ENCODE results near the gene SEC14L6. TPM values are rescaled to one million over a fixed set of nuclear protein-coding genes. Genes with fewer than 3 reads are reported as not detected.

Gene SEC14L6
- total RNA-seq, 1 donor from 2014 or later, result not detected

DNA sequence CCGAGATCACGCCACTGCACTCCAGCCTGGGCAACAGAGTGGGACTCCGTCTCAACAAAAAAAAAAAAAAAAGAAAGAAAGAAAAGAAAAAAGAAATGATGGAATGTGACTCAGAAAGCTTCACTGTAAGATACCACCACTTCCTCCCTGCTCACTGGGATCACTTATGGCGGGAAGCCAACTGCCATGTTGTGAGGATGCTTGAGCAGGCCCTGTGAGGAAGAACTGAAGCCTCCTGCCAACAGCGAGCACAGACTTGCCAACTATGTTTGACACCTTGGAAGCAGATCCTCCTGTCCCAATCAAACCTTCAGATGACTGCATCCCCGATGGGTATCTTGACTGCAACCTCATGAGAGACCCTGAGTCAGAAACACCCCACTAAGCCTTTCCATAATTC lies 8.3 kb downstream of the SEC14L6 start:
- Histone ChIP-seq H3K36me3 (ENCODE audit: control insufficient read depth in 3 of 3, insufficient read depth in 3 of 3, low read length in 3 of 3) (no peaks in the 10 kb centered on the region), H3K9me3 (ENCODE audit: control insufficient read depth in 3 of 3, low read length in 3 of 3) (no peaks in the 10 kb centered on the region), H3K4me1 (ENCODE audit: control insufficient read depth in 3 of 3, insufficient read depth in 3 of 3, low read length in 3 of 3) (peaks cover 0 to 3% (median 0%) of the 10 kb centered on the region in 3 donors), H3K27me3 (ENCODE audit: control insufficient read depth in 3 of 3, insufficient read depth in 3 of 3, low read length in 3 of 3) (peaks cover 11 to 13% (median 11%) of the 10 kb centered on the region in 3 donors), H3K9ac (ENCODE audit: low read depth in 1 of 3, low read length in 3 of 3) (no peak overlapping the region), H3K4me3 (ENCODE audit: low read length in 3 of 3) (no peak overlapping the region), H3K27ac (ENCODE audit: low read depth, low read length) (no peak overlapping the region)

DNA sequence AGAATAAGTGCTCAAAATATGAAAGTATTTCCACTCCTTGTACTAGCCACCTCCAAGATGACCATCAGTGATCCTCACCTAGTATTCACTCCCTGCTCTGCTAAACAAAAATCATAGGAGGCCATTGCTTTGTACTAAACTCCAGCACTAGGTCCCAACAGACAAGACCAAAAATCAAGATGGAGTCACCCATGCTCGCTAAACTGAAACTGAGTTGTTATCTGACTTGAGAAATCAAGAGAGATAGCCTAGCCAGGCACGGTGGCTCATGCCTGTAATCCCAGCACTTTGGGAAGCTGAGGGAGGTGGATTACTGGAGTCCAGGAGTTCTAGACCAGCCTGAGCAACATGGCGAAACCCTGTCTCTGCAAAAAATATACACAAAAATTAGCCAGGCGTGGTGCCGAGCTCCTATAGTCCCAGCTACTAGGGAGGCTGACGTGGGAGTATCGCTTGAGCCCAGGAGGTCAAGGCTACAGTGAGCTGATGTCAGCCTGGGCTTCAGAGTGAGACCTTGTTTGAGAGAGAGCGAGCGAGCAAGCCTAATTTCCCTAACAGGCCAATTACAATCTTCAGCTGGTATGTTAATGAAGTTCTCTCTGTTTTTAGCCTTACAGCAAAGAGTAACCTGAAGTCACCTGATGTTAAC lies 9.3 kb downstream of the SEC14L6 start:
- Histone ChIP-seq H3K27me3 (ENCODE audit: control insufficient read depth in 3 of 3, insufficient read depth in 3 of 3, low read length in 3 of 3) (peaks cover under 1 to 6% (median 4%) of the 10 kb centered on the region in 3 donors), H3K9me3 (ENCODE audit: control insufficient read depth in 3 of 3, low read length in 3 of 3) (no peaks in the 10 kb centered on the region), H3K27ac (ENCODE audit: low read depth, low read length) (no peak overlapping the region), H3K4me1 (ENCODE audit: control insufficient read depth in 3 of 3, insufficient read depth in 3 of 3, low read length in 3 of 3) (peaks cover 0 to 3% (median 0%) of the 10 kb centered on the region in 3 donors), H3K4me3 (ENCODE audit: low read length in 3 of 3) (no peak overlapping the region), H3K9ac (ENCODE audit: low read depth in 1 of 3, low read length in 3 of 3) (no peak overlapping the region), H3K36me3 (ENCODE audit: control insufficient read depth in 3 of 3, insufficient read depth in 3 of 3, low read length in 3 of 3) (no peaks in the 10 kb centered on the region)

DNA sequence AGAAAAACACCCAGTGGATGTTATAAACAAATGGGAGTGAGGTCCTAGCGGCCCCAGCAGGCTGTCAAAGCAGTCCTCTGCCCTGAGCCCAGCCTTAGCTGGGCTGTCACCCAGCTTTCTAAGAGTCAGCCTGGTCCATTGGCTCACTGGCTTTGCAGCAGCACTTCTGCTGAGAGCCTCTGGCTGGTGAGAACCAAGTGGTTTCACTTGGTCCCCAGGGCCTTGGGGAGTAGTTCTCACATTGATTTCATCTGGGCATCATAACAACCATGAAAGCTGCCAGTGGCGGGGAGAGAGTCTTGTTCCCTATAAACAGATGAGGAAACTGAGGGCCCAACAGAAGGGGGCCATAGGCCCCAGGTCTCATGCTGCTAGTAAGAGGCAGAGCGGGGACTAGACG lies 11.4 kb downstream of the SEC14L6 start:
- Histone ChIP-seq H3K4me1 (ENCODE audit: control insufficient read depth in 3 of 3, insufficient read depth in 3 of 3, low read length in 3 of 3) (no peaks in the 10 kb centered on the region), H3K9ac (ENCODE audit: low read depth in 1 of 3, low read length in 3 of 3) (no peak overlapping the region), H3K36me3 (ENCODE audit: control insufficient read depth in 3 of 3, insufficient read depth in 3 of 3, low read length in 3 of 3) (no peaks in the 10 kb centered on the region), H3K9me3 (ENCODE audit: control insufficient read depth in 3 of 3, low read length in 3 of 3) (no peaks in the 10 kb centered on the region), H3K27me3 (ENCODE audit: control insufficient read depth in 3 of 3, insufficient read depth in 3 of 3, low read length in 3 of 3) (no peaks in the 10 kb centered on the region), H3K27ac (ENCODE audit: low read depth, low read length) (no peak overlapping the region), H3K4me3 (ENCODE audit: low read length in 3 of 3) (no peak overlapping the region)

DNA sequence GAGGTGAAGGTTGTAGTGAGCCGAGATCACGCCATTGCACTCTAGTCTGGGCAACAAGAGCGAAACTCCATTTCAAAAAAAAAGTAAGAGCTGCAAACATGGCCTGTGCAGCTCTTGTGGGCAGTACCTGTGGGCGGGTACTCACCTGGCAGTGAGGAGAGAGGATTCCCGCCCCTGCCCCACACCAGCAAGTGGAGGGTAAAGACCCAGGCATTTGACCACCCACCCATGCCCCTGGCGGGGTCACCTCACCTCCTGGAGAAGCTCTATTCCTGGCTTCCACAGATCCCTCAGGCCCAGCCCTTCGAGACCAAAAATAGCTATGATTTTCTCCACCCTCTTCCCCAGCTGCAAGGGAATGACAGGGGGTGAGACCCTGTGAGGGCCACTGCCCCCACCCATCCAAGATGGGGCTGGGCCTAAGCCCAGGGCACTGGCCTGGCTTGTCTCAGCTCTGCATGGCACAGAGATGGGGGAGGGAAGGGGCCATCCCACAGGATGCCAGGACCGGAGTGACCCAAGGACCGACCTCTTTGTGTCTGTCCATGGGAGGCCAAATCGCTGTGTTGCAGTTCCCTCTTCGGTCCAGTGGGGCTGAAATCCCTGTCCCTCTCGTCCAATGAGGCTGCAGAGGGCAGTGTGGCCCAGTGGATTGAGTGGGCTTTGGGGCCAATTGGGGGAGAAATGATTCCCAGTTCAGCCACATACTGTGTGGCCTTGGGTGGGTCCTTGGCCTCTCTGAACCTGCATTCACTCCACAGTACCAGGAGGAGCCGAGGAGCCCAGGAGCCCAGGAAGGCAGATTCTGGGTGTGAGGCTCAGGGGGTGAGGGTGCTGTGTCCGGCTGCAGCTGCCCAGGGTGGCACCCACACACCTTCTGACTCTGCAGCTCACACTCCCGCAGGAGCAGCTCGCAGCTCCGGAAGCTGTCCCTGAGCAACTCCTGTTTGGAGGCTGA lies 14.6 kb downstream of the SEC14L6 start:
- no peaks in the 10 kb centered on the region for H3K27me3 ChIP-seq (ENCODE audit: control insufficient read depth in 3 of 3, insufficient read depth in 3 of 3, low read length in 3 of 3)
- no peak overlapping the region for H3K27ac ChIP-seq (ENCODE audit: low read depth, low read length)

DNA sequence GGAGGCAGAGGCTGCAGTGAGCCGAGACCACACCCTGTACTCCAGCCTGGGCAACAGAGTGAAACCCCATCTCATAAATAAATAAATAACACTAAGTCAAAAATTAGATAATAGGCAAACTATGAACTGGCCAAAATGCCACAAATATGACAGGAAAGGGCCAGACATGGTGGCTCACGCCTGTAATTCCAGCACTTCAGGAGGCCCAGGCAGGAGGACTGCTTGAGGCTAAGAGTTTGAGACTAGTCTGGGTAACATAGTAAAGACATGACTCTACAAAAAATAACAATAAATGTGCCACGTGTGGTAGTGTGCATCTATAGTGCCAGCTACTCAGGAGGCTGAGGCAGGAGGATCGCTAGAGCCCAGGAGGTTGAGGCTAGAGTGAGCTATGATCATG lies 19.9 kb downstream of the SEC14L6 start:
- no peak overlapping the region for H3K4me3 ChIP-seq (ENCODE audit: low read length in 3 of 3)
- no peak overlapping the region for H3K27ac ChIP-seq (ENCODE audit: low read depth, low read length)
- H3K9me3 ChIP-seq (ENCODE audit: control insufficient read depth in 3 of 3, low read length in 3 of 3), result no peaks in the 10 kb centered on the region
- H3K4me1 ChIP-seq (ENCODE audit: control insufficient read depth in 3 of 3, insufficient read depth in 3 of 3, low read length in 3 of 3), result no peaks in the 10 kb centered on the region
- H3K9ac ChIP-seq (ENCODE audit: low read depth in 1 of 3, low read length in 3 of 3), result no peak overlapping the region
- no peaks in the 10 kb centered on the region for H3K36me3 ChIP-seq (ENCODE audit: control insufficient read depth in 3 of 3, insufficient read depth in 3 of 3, low read length in 3 of 3)
- H3K27me3 ChIP-seq (ENCODE audit: control insufficient read depth in 3 of 3, insufficient read depth in 3 of 3, low read length in 3 of 3), result peaks cover 0 to 4% (median 3%) of the 10 kb centered on the region in 3 donors

More for the DNA sequence above, 14.6 kb downstream of the SEC14L6 start:
- H3K4me3 ChIP-seq (ENCODE audit: low read length in 3 of 3), result no peak overlapping the region
- no peaks in the 10 kb centered on the region for H3K36me3 ChIP-seq (ENCODE audit: control insufficient read depth in 3 of 3, insufficient read depth in 3 of 3, low read length in 3 of 3)
- H3K4me1 ChIP-seq (ENCODE audit: control insufficient read depth in 3 of 3, insufficient read depth in 3 of 3, low read length in 3 of 3), result no peaks in the 10 kb centered on the region
- H3K9ac ChIP-seq (ENCODE audit: low read depth in 1 of 3, low read length in 3 of 3), result no peak overlapping the region
- H3K9me3 ChIP-seq (ENCODE audit: control insufficient read depth in 3 of 3, low read length in 3 of 3), result no peaks in the 10 kb centered on the region

DNA sequence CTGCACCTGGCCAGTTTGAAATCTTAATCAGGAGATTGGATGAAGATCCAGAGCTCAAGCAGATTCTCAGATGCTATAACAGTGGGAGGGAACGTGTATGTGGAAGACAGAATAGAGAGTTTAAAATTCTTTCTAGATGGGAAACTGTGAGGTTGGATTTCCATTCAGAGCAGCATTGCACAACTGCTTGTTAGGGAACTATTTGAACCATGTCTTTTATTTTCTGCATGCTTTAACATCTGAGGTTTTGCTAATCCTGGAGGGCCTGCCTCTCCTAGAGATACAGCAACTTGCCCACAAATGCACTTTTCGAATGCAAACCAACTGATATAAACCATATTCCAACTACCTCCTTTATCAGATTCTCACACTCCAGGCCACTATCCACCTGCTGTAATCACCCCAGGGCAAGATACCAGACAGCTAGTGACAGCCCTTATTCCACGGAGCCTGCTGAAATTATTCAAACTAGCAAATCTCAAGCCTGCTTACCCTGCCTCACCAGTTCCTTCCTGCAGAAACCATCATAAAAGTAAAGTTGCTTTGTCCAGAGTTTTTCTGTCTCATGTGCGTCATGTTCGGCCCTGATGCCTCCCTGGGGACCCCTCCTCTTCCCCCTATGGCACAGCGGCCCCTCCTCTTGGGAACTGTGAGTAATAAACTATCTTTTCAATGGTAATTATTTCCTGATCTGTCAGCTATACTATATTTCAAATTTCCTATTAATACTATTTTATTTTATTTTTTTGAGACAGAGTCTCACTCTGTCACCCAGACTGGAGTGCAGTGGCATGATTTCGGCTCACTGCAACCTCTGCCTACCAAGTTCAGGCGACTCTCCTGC lies 22.7 kb downstream of the SEC14L6 start:
- H3K9me3 ChIP-seq (ENCODE audit: control insufficient read depth in 3 of 3, low read length in 3 of 3), result no peaks in the 10 kb centered on the region
- H3K4me3 ChIP-seq (ENCODE audit: low read length in 3 of 3), result no peak overlapping the region
- H3K36me3 ChIP-seq (ENCODE audit: control insufficient read depth in 3 of 3, insufficient read depth in 3 of 3, low read length in 3 of 3), result no peaks in the 10 kb centered on the region
- no peak overlapping the region for H3K27ac ChIP-seq (ENCODE audit: low read depth, low read length)
- H3K4me1 ChIP-seq (ENCODE audit: control insufficient read depth in 3 of 3, insufficient read depth in 3 of 3, low read length in 3 of 3), result no peaks in the 10 kb centered on the region
- peaks cover 3 to 15% (median 4%) of the 10 kb centered on the region in 3 donors for H3K27me3 ChIP-seq (ENCODE audit: control insufficient read depth in 3 of 3, insufficient read depth in 3 of 3, low read length in 3 of 3)
- H3K9ac ChIP-seq (ENCODE audit: low read depth in 1 of 3, low read length in 3 of 3), result no peak overlapping the region

DNA sequence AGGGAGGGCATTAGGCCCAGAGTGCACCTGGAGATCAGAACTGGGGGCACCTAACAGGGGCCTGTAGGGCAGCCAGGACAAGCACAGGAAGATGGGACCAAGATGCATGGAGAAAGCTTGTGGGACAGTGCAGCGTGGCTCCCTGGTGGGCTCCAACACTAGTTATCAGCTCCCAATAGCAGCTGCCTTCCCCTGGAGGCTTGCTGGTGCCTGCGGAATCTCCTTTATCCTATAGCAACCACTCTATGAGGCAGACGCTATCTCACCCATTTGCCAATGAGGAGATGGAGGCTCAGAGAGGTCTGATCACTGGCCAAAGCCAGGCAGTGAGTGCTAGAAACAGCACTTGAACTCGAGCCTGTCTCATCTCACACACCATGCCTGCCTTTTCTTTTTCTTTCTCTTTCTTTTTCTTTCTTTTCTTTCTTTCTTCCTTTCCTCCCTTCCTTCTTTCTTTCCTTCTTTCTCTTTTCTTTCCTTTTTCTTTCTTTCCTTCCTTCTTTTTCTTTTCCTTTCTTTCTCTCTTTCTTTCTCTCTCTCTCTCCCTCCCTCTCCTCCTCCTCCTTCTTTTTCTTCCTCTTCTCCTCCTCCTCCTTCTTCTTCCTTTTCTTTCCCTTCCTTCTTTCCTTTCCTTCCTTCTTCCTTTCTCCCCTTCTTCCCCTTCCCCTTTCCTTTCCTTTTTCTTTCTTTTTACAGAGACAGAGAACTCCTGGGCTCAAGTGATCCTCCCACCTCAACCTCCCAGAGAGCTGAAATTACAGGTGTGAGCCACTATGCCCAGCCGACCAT lies 25.0 kb downstream of the SEC14L6 start:
- Histone ChIP-seq H3K9me3 (ENCODE audit: control insufficient read depth in 3 of 3, low read length in 3 of 3) (no peaks in the 10 kb centered on the region), H3K36me3 (ENCODE audit: control insufficient read depth in 3 of 3, insufficient read depth in 3 of 3, low read length in 3 of 3) (no peaks in the 10 kb centered on the region), H3K27me3 (ENCODE audit: control insufficient read depth in 3 of 3, insufficient read depth in 3 of 3, low read length in 3 of 3) (peaks cover under 1 to 15% (median 4%) of the 10 kb centered on the region in 3 donors), H3K4me1 (ENCODE audit: control insufficient read depth in 3 of 3, insufficient read depth in 3 of 3, low read length in 3 of 3) (no peaks in the 10 kb centered on the region), H3K4me3 (ENCODE audit: low read length in 3 of 3) (no peak overlapping the region), H3K9ac (ENCODE audit: low read depth in 1 of 3, low read length in 3 of 3) (no peak overlapping the region), H3K27ac (ENCODE audit: low read depth, low read length) (no peak overlapping the region)

DNA sequence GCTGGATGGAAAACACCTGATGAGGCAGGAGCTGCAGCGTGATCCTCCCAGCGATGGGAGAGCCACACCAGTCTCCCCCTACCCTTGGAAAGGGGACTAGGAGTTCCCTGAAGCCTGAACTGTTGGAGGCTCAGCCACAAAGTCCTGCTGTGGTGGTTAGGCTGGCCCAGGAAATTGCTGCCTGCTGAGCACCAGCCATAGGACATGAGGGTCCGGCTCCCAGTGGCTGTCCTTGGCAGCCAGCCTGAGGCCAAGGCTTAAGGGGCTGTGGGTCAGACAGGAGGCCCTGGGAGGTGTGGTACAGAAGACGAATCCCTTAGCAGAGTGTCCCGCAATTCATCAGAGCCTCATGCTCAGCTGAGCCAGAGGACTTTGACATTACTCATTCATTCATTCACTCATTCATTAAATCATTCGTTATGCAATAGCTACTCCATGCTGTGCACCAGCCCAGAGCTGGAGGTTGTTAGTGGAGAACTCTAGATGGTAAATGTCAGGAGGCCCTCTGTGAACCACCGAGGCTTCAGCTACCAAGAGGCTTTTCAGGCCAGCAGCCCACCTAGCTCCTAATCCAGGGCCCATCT lies 26.6 kb downstream of the SEC14L6 start:
- H3K36me3 ChIP-seq (ENCODE audit: control insufficient read depth in 3 of 3, insufficient read depth in 3 of 3, low read length in 3 of 3), result no peaks in the 10 kb centered on the region
- H3K27me3 ChIP-seq (ENCODE audit: control insufficient read depth in 3 of 3, insufficient read depth in 3 of 3, low read length in 3 of 3), result peaks cover 0 to 15% (median 4%) of the 10 kb centered on the region in 3 donors
- no peak overlapping the region for H3K4me3 ChIP-seq (ENCODE audit: low read length in 3 of 3)
- H3K27ac ChIP-seq (ENCODE audit: low read depth, low read length), result no peak overlapping the region
- no peaks in the 10 kb centered on the region for H3K4me1 ChIP-seq (ENCODE audit: control insufficient read depth in 3 of 3, insufficient read depth in 3 of 3, low read length in 3 of 3)
- no peaks in the 10 kb centered on the region for H3K9me3 ChIP-seq (ENCODE audit: control insufficient read depth in 3 of 3, low read length in 3 of 3)
- H3K9ac ChIP-seq (ENCODE audit: low read depth in 1 of 3, low read length in 3 of 3), result no peak overlapping the region

DNA sequence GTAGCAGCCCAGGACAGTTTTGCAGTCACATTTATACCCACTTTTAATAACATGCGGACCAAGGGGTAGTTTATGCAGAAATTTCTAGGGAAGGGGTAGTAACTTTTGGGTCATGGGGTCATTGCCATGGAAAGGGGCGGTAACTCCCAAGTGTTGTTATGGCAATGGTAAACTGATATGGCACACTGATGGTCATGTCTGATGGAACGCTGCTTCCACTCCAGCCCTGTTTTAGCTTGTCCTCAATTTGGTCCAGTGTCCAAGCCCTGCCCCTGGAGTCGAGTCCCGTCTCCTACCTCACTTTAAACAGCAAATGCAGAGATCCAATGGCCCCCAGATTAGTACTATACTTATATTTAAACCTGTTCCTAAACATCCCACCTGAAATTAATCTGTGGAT lies 29.8 kb downstream of the SEC14L6 start:
- Histone ChIP-seq H3K4me1 (ENCODE audit: control insufficient read depth in 3 of 3, insufficient read depth in 3 of 3, low read length in 3 of 3) (no peaks in the 10 kb centered on the region), H3K36me3 (ENCODE audit: control insufficient read depth in 3 of 3, insufficient read depth in 3 of 3, low read length in 3 of 3) (no peaks in the 10 kb centered on the region), H3K27ac (ENCODE audit: low read depth, low read length) (no peak overlapping the region), H3K4me3 (ENCODE audit: low read length in 3 of 3) (no peak overlapping the region), H3K9me3 (ENCODE audit: control insufficient read depth in 3 of 3, low read length in 3 of 3) (peaks cover 0 to 4% (median 4%) of the 10 kb centered on the region in 3 donors), H3K27me3 (ENCODE audit: control insufficient read depth in 3 of 3, insufficient read depth in 3 of 3, low read length in 3 of 3) (peaks cover 0 to 11% (median 4%) of the 10 kb centered on the region in 3 donors), H3K9ac (ENCODE audit: low read depth in 1 of 3, low read length in 3 of 3) (no peak overlapping the region)

Data from skeletal muscle tissue (tissue), 4 donors.